SK-N-SH treated with all-trans-retinoic acid at 6 μM for 48 hours (cell line): ENCODE measurements around the gene GEMIN8.

Source experiments
- ARNTL ChIP-seq: fragments of 450-650 bp; formaldehyde crosslinking; IDR thresholded peaks from 2 replicates; pipeline ENCODE4 v1.5.0; 2020; ENCODE audit warnings: low read depth, mild to moderate bottlenecking, moderate library complexity, borderline replicate concordance
- BACH2 ChIP-seq: fragments of 250-450 bp; sonication (Bioruptor Pico); IDR thresholded peaks from 2 replicates; pipeline ENCODE4 v1.9.0; 2021; ENCODE audit warnings: mild to moderate bottlenecking, borderline replicate concordance
- CSDC2 ChIP-seq: fragments of 250-450 bp; sonication (Bioruptor Pico); IDR thresholded peaks from 2 replicates; pipeline ENCODE4 v1.5.0; 2020; ENCODE audit warnings: mild to moderate bottlenecking, moderate library complexity
- GLIS3 ChIP-seq: fragments of 250-450 bp; sonication (Bioruptor Pico); IDR thresholded peaks from 2 replicates; pipeline ENCODE4 v1.5.0; 2020; ENCODE audit warnings: mild to moderate bottlenecking, moderate library complexity
- OSR1 ChIP-seq: fragments of 250-450 bp; sonication (Bioruptor Pico); IDR thresholded peaks from 2 replicates; pipeline ENCODE4 v1.8.0; 2022; ENCODE audit warnings: moderate library complexity, mild to moderate bottlenecking, inconsistent platforms
- PATZ1 ChIP-seq: fragments of 250-450 bp; sonication (Bioruptor Pico); IDR thresholded peaks from 2 replicates; pipeline ENCODE4 v1.8.0; 2020; ENCODE audit warnings: mild to moderate bottlenecking, moderate library complexity, borderline replicate concordance
- PPARA ChIP-seq: fragments of 250-450 bp; sonication (Bioruptor Pico); IDR thresholded peaks from 2 replicates; pipeline ENCODE4 v1.5.0; 2020; ENCODE audit warnings: mild to moderate bottlenecking, borderline replicate concordance
- RARB ChIP-seq: fragments of 250-450 bp; sonication (Bioruptor Pico); IDR thresholded peaks from 2 replicates; pipeline ENCODE4 v1.8.0; 2021; ENCODE audit warnings: mild to moderate bottlenecking, moderate library complexity
- SNAI2 ChIP-seq: fragments of 250-450 bp; sonication (Bioruptor Pico); IDR thresholded peaks from 2 replicates; pipeline ENCODE4 v1.5.0; 2020; ENCODE audit warnings: mild to moderate bottlenecking, moderate library complexity
- TCF4 ChIP-seq: fragments of 250-450 bp; sonication (Bioruptor Pico); IDR thresholded peaks from 2 replicates; pipeline ENCODE4 v1.8.0; 2021; ENCODE audit warnings: mild to moderate bottlenecking, moderate library complexity, borderline replicate concordance
- TOX ChIP-seq: fragments of 250-450 bp; sonication (Bioruptor Pico); IDR thresholded peaks from 2 replicates; pipeline ENCODE4 v1.8.0; 2021; ENCODE audit warnings: mild to moderate bottlenecking, moderate library complexity, borderline replicate concordance
- ZFP3 ChIP-seq: fragments of 250-450 bp; sonication (Bioruptor Pico); IDR thresholded peaks from 2 replicates; pipeline ENCODE4 v1.5.0; 2020; ENCODE audit warnings: mild to moderate bottlenecking, moderate library complexity

- TF ChIP-seq TCF4 (CRISPR knock-in tag) (no peak), GLIS3 (CRISPR knock-in tag) (no peak), PPARA (CRISPR knock-in tag) (no peak), PATZ1 (CRISPR knock-in tag) (no peak), ZFP3 (no peak), TOX (CRISPR knock-in tag) (no peak), SNAI2 (CRISPR knock-in tag) (no peak), OSR1 (CRISPR knock-in tag) (no peak), ARNTL (CRISPR knock-in tag) (no peak), BACH2 (no peak), RARB (no peak), CSDC2 (no peak)
Measured at GRCh38 chrX:14006540-14006939, 23.2 kb downstream of the GEMIN8 start.
